ENCODE data around the gene SLC6A3.

The SLC6A3 gene

DNA sequence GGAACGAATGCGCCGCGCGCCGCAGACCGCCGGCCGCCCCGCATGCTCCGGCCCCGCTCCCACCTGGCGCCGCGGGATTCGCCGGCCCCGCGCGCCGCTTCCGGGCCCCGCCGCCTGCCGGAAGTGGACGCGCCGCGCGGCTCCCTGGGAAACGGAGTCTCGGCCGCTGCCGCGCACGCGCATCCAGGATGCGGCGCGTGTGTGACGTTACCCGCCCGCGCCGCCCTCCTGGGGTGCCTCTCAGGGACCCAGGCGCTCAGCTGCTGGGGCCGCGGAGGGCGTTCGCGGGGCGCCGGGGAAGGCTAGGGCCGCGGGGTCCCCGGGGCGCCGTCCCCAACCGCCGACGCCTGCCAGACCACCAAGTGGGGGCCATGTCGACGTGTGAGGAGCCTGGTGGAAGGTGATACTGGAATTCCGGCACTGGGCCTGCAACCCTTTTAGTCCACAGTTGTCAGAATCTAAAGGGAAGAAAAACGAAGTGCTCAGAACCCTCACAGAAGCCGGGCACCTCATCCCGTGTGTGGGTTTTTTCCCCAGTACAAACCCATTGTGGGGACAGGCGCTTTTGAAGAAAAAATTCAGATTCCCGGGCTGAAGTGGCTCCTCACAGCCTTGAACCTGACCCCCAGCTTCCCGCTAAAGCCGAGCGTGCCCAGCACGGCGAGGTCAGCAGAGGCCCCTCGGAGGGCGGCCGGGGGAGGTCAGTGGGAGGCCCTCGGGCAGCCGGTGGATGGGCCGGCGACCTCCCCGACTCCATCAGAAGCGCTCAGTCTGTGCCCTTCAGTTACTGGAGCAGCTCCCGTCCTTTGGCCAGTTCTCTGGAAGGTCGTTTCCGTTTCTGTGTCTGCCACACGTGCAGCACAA, 100.0 kb downstream of the SLC6A3 start, which contains the start of gene CLPTM1L:
Gene CLPTM1L (minus strand): TSS at position 125 of the 864 bp plus-strand sequence. CDS start 258 bp downstream, outside the sequence.
- peak; percentile 93 for DNase-seq

DNA sequence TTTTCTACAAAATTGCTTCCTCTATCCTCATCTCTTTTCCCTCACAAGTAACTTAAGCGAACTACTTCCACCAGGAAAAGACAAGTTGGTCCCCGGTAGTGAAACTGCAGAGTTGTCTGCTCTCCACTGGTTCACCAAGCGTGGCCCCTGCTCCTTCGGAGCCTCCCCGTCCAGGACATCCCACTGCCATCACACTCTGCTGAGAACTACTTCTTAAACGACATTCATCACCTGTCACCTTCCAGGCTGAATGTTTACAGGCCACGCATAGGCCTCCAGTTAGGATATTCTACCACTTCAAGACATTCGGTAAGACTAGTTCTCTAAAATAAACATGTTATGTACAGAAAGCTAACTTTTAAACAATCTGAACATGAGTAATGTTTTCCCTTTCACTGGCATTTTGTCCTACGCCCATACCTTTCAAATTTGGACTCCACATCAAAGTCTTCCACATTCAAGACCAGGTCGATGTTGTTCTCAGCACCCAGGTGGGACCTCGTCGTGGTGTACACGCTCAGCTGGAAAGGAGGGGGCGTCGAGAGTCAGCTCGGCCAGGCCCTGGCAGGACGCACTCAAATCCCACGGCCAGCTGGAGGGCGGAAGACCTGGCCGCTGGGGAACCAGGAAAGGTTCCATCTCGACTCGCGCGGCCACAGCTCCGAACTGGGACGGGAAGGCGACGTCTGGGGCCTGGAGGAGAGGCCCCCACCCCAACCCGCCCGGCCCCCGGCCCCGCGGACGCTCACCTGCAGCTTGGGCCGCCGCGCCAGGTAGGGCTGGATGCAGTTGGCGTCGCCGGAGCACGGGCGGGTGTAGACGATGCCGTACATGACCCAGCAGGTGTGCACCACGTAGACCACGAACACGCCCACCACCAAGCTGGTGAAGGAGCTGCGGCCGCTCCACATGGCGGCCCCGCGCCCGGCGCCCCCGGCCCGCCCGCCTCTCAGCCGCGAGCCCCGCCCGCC, 101.0 kb downstream of the SLC6A3 start:
- no peak for DNase-seq

DNA sequence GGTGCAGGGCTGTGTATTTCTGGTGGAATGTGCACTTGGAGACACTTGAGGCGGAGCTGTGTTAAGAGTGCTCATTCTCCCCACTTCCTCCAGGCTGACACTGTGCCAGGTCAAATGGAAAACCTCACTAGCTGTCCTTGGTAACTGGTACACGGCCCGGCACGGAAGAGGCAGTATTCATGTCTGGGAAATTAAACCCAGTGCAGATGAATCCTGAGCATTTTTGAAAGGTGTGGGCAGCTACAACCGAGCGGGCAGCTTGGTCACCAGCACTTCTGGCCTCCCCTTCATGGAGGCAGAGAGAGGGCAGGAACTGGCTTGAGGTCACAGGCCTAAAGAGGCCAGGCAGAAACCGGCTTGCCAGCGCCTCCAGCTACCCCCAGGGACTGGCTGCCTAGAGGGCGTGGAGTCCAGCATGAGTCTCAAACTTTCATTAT, 101.9 kb downstream of the SLC6A3 start:
- DNase-seq, result no peak
